ENCODE data around the gene WDR18.

GRCh38 chr19:989381-990081, 5.4 kb downstream of the WDR18 start:
- TF ChIP-seq POLR2AphosphoS5 (IDR thresholded peaks at IDR 0.05; ENCODE audit: low read depth) (no peak), CTCF (IDR thresholded peaks at IDR 0.05; ENCODE audit: insufficient read depth, low read length) (no peak), GABPA (IDR thresholded peaks at IDR 0.05; ENCODE audit: low read depth) (no peak), REST (IDR thresholded peaks at IDR 0.05; ENCODE audit: insufficient replicate concordance, low read depth) (no peak)

Data from HL-60 (cell line).